CD4-positive, CD25-positive, alpha-beta regulatory T cell (primary cell): ENCODE results near the gene B4GALT1. TPM values are rescaled to one million over a fixed set of nuclear protein-coding genes. Genes with fewer than 3 reads are reported as not detected.

Experiments used
- ATAC-seq, 2 donors: fragments of 150-1000 bp; cut with Tn5 transposase; one replicate each; pipeline ENCODE4 v1.10.0; 2021; ENCODE audit warnings: low read depth in 2 of 2, moderate number of reproducible peaks in 2 of 2, moderate library complexity in 1 of 2
- DNase-seq, 3 donors: peaks; one replicate each; pipeline versions ENCODE4 v3.0.0 to v3.0.0-alpha.2; 2012 to 2022; ENCODE audit warnings: mixed read lengths in 1 of 3
- H3K27ac ChIP-seq: one replicate; pipeline ENCODE4 v1.7.0; 2013; ENCODE audit warnings: mild to moderate bottlenecking, low read length; ENCODE audit not compliant: insufficient read depth, poor library complexity, severe bottlenecking
- H3K27me3 ChIP-seq: one replicate; pipeline ENCODE4 v1.7.0; 2013; ENCODE audit warnings: low read length; ENCODE audit not compliant: control insufficient read depth, insufficient read depth
- H3K36me3 ChIP-seq: one replicate; pipeline ENCODE4 v1.7.0; 2013; ENCODE audit warnings: mild to moderate bottlenecking, low read length, moderate library complexity; ENCODE audit not compliant: control insufficient read depth, insufficient read depth
- H3K4me1 ChIP-seq: 2 replicates; pipeline ENCODE4 v1.7.0; 2013; ENCODE audit warnings: mild to moderate bottlenecking, low read length; ENCODE audit not compliant: insufficient read depth, control insufficient read depth, poor library complexity, severe bottlenecking
- H3K4me3 ChIP-seq: one replicate; pipeline ENCODE4 v1.7.0; 2013; ENCODE audit warnings: low read depth, mild to moderate bottlenecking, low read length, moderate library complexity
- H3K9me3 ChIP-seq, 2 experiments: 1 replicate in 1 of 2; 2 replicates in 1 of 2; pipeline ENCODE4 v1.7.0; 2013; ENCODE audit warnings: low read length in 2 of 2, mild to moderate bottlenecking in 1 of 2, moderate library complexity in 1 of 2; ENCODE audit not compliant: control insufficient read depth in 2 of 2
- H3K27ac Mint-ChIP-seq, 3 donors: one replicate each; pipeline ENCODE4 v1.8.0; 2020 to 2022; ENCODE audit warnings: mild to moderate bottlenecking in 3 of 3, mixed read lengths in 3 of 3, moderate library complexity in 2 of 3
- H3K27me3 Mint-ChIP-seq: one replicate; pipeline ENCODE4 v1.8.0; 2022; ENCODE audit warnings: mild to moderate bottlenecking, mixed read lengths
- H3K36me3 Mint-ChIP-seq: one replicate; pipeline ENCODE4 v1.8.0; 2020; ENCODE audit warnings: mixed read lengths
- H3K4me1 Mint-ChIP-seq, 4 donors: one replicate each; pipeline ENCODE4 v1.8.0; 2020 to 2022; ENCODE audit warnings: mixed read lengths in 4 of 4, mild to moderate bottlenecking in 1 of 4
- H3K4me3 Mint-ChIP-seq, 4 donors: one replicate each; pipeline ENCODE4 v1.8.0; 2020 to 2022; ENCODE audit warnings: mild to moderate bottlenecking in 4 of 4, mixed read lengths in 4 of 4, moderate library complexity in 3 of 4
- H3K9me3 Mint-ChIP-seq, 7 donors: one replicate each; pipeline ENCODE4 v1.8.0; 2020 to 2022; ENCODE audit warnings: mixed read lengths in 7 of 7, mild to moderate bottlenecking in 3 of 7, moderate library complexity in 2 of 7
- polyA plus RNA-seq, 4 donors: library from polyadenylated mRNA; unstranded; fragments of 300-500 nt; fragmentation: Illumina TruSeq; gene quantifications; one replicate each; pipeline ENCODE4 v1.2.3, GENCODE V29; 2021
- total RNA-seq: library from RNA; stranded (reverse); gene quantifications from one replicate; pipeline ENCODE4 v1.2.3, GENCODE V29; 2022

B4GALT1 gene
- total and polyA plus RNA-seq, 5 donors from 2014 or later, result 18.8 to 87.8 (median 20.8) TPM

DNA sequence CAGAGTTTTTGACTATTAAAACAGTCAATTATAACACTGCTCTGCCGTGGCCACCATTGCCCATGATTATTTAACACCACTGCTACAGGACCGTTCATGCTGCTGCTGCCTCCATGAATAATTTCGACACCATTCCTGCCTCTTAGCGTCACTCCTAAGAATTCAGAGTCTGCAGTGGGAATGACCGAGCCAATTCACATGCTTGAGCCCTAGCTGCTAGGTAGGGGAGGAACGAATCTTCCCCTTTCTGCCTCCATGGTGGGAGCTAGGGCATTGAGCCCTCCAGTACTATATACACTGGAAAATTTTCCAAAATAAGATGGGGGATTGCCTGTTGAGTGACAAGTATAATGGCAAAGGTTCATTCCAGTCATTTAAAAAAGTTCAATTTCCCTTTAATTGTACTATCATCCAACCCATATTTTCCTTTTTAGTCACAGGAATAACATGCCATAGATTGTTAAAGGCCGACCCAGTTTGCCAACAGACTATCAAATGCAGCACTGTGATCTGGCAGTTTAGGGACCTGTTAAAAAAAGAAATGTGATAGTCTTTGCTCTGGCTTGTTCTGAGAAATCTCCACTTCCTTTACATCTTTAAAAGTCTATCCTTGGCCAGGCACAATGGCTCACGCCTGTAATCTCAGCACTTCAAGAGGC is 13.5 kb upstream of the B4GALT1 start:
- no peak overlapping the region for H3K27ac Mint-ChIP-seq

GRCh38 chr9:33178972-33179697 is 12.0 kb upstream of the B4GALT1 start:
- H3K4me1 Mint-ChIP-seq, result peaks cover 0 to 8% (median under 1%) of the 10 kb centered on the region in 4 donors

More for the DNA sequence above, 13.5 kb upstream of the B4GALT1 start:
- Mint-ChIP-seq H3K9me3 (peaks cover 0 to 1% (median 0%) of the 10 kb centered on the region in 7 donors), H3K36me3 (no peaks in the 10 kb centered on the region), H3K27me3 (peaks cover 21% of the 10 kb centered on the region), H3K4me1 (peaks cover 0 to 8% (median under 1%) of the 10 kb centered on the region in 4 donors), H3K4me3 (no peak overlapping the region)
- H3K36me3 ChIP-seq, result no peaks in the 10 kb centered on the region
- H3K27ac ChIP-seq, result no peak overlapping the region
- no peaks in the 10 kb centered on the region for H3K4me1 ChIP-seq
- no peak for DNase-seq
- no peaks in the 10 kb centered on the region for H3K9me3 ChIP-seq
- peaks cover 6% of the 10 kb centered on the region for H3K27me3 ChIP-seq
- no peak for ATAC-seq
- no peak overlapping the region for H3K4me3 ChIP-seq

DNA sequence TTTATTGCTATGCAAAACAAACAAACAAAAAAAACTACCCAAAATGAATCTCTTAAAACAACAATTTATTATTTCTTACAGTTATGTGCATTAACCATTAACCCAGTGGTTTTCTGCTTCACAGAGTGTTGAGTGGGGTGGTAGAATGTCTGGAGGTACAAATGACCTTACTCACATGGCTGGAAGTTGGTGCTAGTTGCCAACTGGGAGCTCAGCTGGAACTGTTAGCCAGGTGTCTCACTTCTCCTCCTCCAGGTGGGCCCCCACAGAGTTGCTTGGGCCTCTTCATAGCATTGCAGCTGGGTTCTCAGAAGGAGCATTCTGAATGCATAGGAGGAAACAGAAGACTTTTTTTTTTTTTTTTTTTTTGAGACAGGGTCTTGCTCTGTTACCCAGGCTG is 10.5 kb upstream of the B4GALT1 start:
- no peaks in the 10 kb centered on the region for H3K36me3 Mint-ChIP-seq
- ATAC-seq, result no peak
- H3K4me1 Mint-ChIP-seq, result peaks cover 0 to 8% (median under 1%) of the 10 kb centered on the region in 4 donors
- no peak overlapping the region for H3K27ac Mint-ChIP-seq
- peaks cover 14% of the 10 kb centered on the region for H3K27me3 Mint-ChIP-seq
- Histone ChIP-seq H3K4me1 (no peaks in the 10 kb centered on the region), H3K36me3 (no peaks in the 10 kb centered on the region), H3K27ac (no peak overlapping the region), H3K9me3 (no peaks in the 10 kb centered on the region), H3K4me3 (no peak overlapping the region), H3K27me3 (peaks cover 6% of the 10 kb centered on the region)
- peaks cover 0 to 1% (median 0%) of the 10 kb centered on the region in 7 donors for H3K9me3 Mint-ChIP-seq
- no peak overlapping the region for H3K4me3 Mint-ChIP-seq
- no peak for DNase-seq

More at GRCh38 chr9:33178972-33179697, 12.0 kb upstream of the B4GALT1 start:
- Mint-ChIP-seq H3K27ac (peak overlapping the region in 1 of 3 donors; percentile 56), H3K27me3 (peaks cover 12% of the 10 kb centered on the region), H3K4me3 (no peak overlapping the region), H3K36me3 (no peaks in the 10 kb centered on the region), H3K9me3 (peaks cover 0 to 1% (median 0%) of the 10 kb centered on the region in 7 donors)
- Histone ChIP-seq H3K27ac (no peak overlapping the region), H3K4me3 (no peak overlapping the region), H3K36me3 (no peaks in the 10 kb centered on the region), H3K9me3 (no peaks in the 10 kb centered on the region), H3K27me3 (peaks cover 6% of the 10 kb centered on the region), H3K4me1 (no peaks in the 10 kb centered on the region)
- ATAC-seq, result peak; percentile 48 to 67
- DNase-seq, result no peak

GRCh38 chr9:33177086-33177485 is 9.9 kb upstream of the B4GALT1 start:
- H3K27me3 ChIP-seq, result peaks cover 2% of the 10 kb centered on the region
- H3K4me1 ChIP-seq, result no peaks in the 10 kb centered on the region
- H3K4me1 Mint-ChIP-seq, result peaks cover 0 to 8% (median under 1%) of the 10 kb centered on the region in 4 donors
- no peak overlapping the region for H3K27ac ChIP-seq
- peaks cover 0 to 1% (median 0%) of the 10 kb centered on the region in 7 donors for H3K9me3 Mint-ChIP-seq
- no peaks in the 10 kb centered on the region for H3K9me3 ChIP-seq
- H3K27me3 Mint-ChIP-seq, result peaks cover 19% of the 10 kb centered on the region
- H3K4me3 Mint-ChIP-seq, result no peak overlapping the region
- ATAC-seq, result no peak
- H3K36me3 ChIP-seq, result no peaks in the 10 kb centered on the region
- H3K27ac Mint-ChIP-seq, result no peak overlapping the region
- no peak for DNase-seq
- no peak overlapping the region for H3K4me3 ChIP-seq
- no peaks in the 10 kb centered on the region for H3K36me3 Mint-ChIP-seq

GRCh38 chr9:33175649-33176325 is 8.7 kb upstream of the B4GALT1 start:
- Mint-ChIP-seq H3K36me3 (no peaks in the 10 kb centered on the region), H3K27me3 (peaks cover 14% of the 10 kb centered on the region), H3K9me3 (peaks cover 0 to 1% (median 0%) of the 10 kb centered on the region in 7 donors), H3K27ac (no peak overlapping the region), H3K4me3 (no peak overlapping the region), H3K4me1 (peaks cover 0 to 9% (median 1%) of the 10 kb centered on the region in 4 donors)
- Histone ChIP-seq H3K4me3 (no peak overlapping the region), H3K9me3 (no peaks in the 10 kb centered on the region), H3K27ac (no peak overlapping the region), H3K36me3 (no peaks in the 10 kb centered on the region), H3K4me1 (no peaks in the 10 kb centered on the region), H3K27me3 (no peaks in the 10 kb centered on the region)
- ATAC-seq (no peak), DNase-seq (no peak)

GRCh38 chr9:33172256-33173238 is 5.4 kb upstream of the B4GALT1 start:
- Mint-ChIP-seq H3K36me3 (no peaks in the 10 kb centered on the region), H3K4me3 (no peak overlapping the region), H3K4me1 (peaks cover 5 to 28% (median 18%) of the 10 kb centered on the region in 4 donors), H3K27me3 (peaks cover 7% of the 10 kb centered on the region), H3K27ac (peak overlapping the region in 1 of 3 donors; percentile 20), H3K9me3 (no peaks in the 10 kb centered on the region)
- H3K36me3 ChIP-seq, result no peaks in the 10 kb centered on the region
- peaks cover 7% of the 10 kb centered on the region for H3K4me1 ChIP-seq
- DNase-seq (no peak), ATAC-seq (no peak)
- H3K27ac ChIP-seq, result no peak overlapping the region
- no peaks in the 10 kb centered on the region for H3K9me3 ChIP-seq
- no peak overlapping the region for H3K4me3 ChIP-seq
- H3K27me3 ChIP-seq, result no peaks in the 10 kb centered on the region
